ENCODE measurements around the gene PTOV1. TPM values are rescaled to one million over a fixed set of nuclear protein-coding genes. Genes with fewer than 3 reads are reported as not detected.

PTOV1 gene
- 100 to 1,000 TPM; 257 to 260 TPM for total RNA-seq
- 235 TPM for polyA plus RNA-seq (ENCODE audit: insufficient read depth, low read depth, low replicate concordance)
- long read RNA-seq, donor 1, transcript PTOV1-205 (1 exons, 1,880 nt): minor isoform, 22 of 119 reads
- long read RNA-seq, donor 1, transcript PTOV1-212 (13 exons, 1,577 nt): major isoform, 43 of 119 reads
- long read RNA-seq, donor 1, transcript PTOV1-208 (2 exons, 327 nt): minor isoform, 5 of 119 reads
- long read RNA-seq, donor 1, transcript PTOV1-209 (8 exons, 1,716 nt): minor isoform, 5 of 119 reads
- long read RNA-seq, donor 1, partial matches to known transcripts: 30 of 119 reads
- long read RNA-seq, donor 1, other reads (novel, unspliced or antisense): 9 of 119 reads
- long read RNA-seq, donor 2, transcript PTOV1-205 (1 exons, 1,880 nt): minor isoform, 11 of 88 reads
- long read RNA-seq, donor 2, transcript PTOV1-208 (2 exons, 327 nt): minor isoform, 14 of 88 reads
- long read RNA-seq, donor 2, transcript PTOV1-212 (13 exons, 1,577 nt): major isoform, 41 of 88 reads
- long read RNA-seq, donor 2, partial matches to known transcripts: 6 of 88 reads
- long read RNA-seq, donor 2, other reads (novel, unspliced or antisense): 8 of 88 reads

DNA sequence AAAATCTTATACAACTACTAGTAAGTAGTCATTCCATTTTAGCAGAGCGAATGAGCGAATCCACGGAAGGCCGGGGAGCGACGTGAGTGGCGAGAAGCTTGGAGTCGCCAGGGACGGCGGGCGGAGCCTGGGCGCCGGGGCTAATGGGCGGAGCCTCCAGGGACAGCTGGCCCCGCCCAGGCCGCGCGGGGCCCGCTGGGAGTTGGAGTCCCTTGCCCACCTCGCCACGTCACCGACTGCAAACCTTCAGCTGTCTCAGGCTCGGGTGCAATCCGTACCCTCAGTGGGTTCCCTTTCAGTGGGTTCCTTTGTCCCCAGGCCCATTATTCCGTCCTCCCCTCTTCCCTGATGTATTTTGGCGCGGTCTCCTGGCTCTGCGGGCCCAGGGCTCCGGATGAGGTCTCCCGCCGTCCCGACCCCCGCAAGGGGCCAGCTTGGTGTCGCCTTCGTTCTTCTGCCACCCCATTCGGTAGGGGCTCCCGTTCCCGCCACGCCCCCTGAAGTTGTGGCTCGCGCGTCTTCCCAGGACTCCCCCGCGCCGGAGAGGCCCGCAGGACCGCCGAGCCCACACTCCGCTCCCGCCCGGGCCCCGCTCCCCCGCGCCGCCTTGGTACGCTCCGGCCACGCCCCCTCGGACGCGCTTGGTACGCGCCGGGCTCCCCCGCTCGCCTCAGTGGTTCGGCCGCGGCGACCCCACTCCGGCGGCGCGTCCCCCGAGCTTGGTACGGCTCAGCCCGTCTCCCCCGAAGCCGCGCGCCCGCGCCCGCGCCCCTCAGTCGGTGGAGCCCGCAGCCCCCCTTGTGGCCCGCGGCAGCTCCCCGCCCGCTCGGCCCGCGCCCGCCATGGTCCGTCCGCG is at the start of gene PTOV1:
TSS of gene PTOV1 (plus strand) at position 673 of the 856 bp plus-strand sequence.
- peak within 1 kb of the TSS; percentile 78 to 88 for H3K4me3 ChIP-seq
- peak within 1 kb of the TSS; percentile 97 to 100 for H3K27ac ChIP-seq
- peaks cover 21% of the 10 kb centered on the region for H3K4me1 ChIP-seq
- no peaks in the 10 kb centered on the region for H3K27me3 ChIP-seq
- no peaks in the 10 kb centered on the region for H3K36me3 ChIP-seq (ENCODE audit: low read depth, missing control alignments)
- H3K9me3 ChIP-seq: no peaks in the 10 kb centered on the region
- 1 to 2% methylated on average over 20 to 64 of the region's 98 CpGs for WGBS, 2 donors
- DNase-seq: peak; percentile 95
- peak; percentile 15 for TF ChIP-seq POLR2A (IDR thresholded peaks at IDR 0.05)
- TF ChIP-seq, protein P1, sequence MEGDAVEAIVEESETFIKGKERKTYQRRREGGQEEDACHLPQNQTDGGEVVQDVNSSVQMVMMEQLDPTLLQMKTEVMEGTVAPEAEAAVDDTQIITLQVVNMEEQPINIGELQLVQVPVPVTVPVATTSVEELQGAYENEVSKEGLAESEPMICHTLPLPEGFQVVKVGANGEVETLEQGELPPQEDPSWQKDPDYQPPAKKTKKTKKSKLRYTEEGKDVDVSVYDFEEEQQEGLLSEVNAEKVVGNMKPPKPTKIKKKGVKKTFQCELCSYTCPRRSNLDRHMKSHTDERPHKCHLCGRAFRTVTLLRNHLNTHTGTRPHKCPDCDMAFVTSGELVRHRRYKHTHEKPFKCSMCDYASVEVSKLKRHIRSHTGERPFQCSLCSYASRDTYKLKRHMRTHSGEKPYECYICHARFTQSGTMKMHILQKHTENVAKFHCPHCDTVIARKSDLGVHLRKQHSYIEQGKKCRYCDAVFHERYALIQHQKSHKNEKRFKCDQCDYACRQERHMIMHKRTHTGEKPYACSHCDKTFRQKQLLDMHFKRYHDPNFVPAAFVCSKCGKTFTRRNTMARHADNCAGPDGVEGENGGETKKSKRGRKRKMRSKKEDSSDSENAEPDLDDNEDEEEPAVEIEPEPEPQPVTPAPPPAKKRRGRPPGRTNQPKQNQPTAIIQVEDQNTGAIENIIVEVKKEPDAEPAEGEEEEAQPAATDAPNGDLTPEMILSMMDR (IDR thresholded peaks at IDR 0.05): peak in 1 of 3 experiments; percentile 1
- intact Hi-C loops (cut with DNase I; ENCODE audit: low total_unique reads): no loop called here

DNA sequence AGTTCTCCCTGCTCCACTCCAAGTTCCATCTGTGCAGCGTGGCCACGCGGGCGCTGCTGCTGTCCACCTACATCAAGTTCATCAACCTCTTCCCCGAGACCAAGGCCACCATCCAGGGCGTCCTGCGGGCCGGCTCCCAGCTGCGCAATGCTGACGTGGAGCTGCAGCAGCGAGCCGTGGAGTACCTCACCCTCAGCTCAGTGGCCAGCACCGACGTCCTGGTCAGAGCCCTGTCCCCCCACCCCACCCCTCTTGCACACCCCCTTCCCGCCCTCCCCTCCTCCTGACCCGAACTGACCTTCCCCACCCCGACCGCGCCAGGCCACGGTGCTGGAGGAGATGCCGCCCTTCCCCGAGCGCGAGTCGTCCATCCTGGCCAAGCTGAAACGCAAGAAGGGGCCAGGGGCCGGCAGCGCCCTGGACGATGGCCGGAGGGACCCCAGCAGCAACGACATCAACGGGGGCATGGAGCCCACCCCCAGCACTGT is 49.5 kb upstream of the PTOV1 start:
- Histone ChIP-seq H3K4me1 (peaks cover 18% of the 10 kb centered on the region), H3K27me3 (no peaks in the 10 kb centered on the region), H3K27ac (peak overlapping the region; percentile 75 to 77), H3K4me3 (peak overlapping the region; percentile 41 to 48), H3K36me3 (ENCODE audit: low read depth, missing control alignments) (no peaks in the 10 kb centered on the region), H3K9me3 (no peaks in the 10 kb centered on the region)
- intact Hi-C loops (cut with DNase I; ENCODE audit: low total_unique reads): no loop called here
- DNase-seq: no peak
- no peak for TF ChIP-seq POLR2A (IDR thresholded peaks at IDR 0.05)
- 24 to 35% methylated on average over 6 to 30 of the region's 32 CpGs for WGBS, 2 donors

GRCh38 chr19:49801966-49802661 is 48.8 kb upstream of the PTOV1 start:
- peaks cover 18% of the 10 kb centered on the region for H3K4me1 ChIP-seq
- peak; percentile 97 for DNase-seq
- H3K36me3 ChIP-seq (ENCODE audit: low read depth, missing control alignments): no peaks in the 10 kb centered on the region
- WGBS, 2 donors: 19 to 21% methylated on average over 21 to 38 of the region's 38 CpGs
- TF ChIP-seq, protein P1 (IDR thresholded peaks at IDR 0.05): peak; percentile 22 to 42 (median 38)
- no peak for TF ChIP-seq POLR2A (IDR thresholded peaks at IDR 0.05)
- peak overlapping the region; percentile 41 to 48 for H3K4me3 ChIP-seq
- H3K27me3 ChIP-seq: no peaks in the 10 kb centered on the region
- H3K9me3 ChIP-seq: no peaks in the 10 kb centered on the region
- H3K27ac ChIP-seq: peak overlapping the region; percentile 75 to 77
- intact Hi-C loops (cut with DNase I; ENCODE audit: low total_unique reads): no loop called here

DNA sequence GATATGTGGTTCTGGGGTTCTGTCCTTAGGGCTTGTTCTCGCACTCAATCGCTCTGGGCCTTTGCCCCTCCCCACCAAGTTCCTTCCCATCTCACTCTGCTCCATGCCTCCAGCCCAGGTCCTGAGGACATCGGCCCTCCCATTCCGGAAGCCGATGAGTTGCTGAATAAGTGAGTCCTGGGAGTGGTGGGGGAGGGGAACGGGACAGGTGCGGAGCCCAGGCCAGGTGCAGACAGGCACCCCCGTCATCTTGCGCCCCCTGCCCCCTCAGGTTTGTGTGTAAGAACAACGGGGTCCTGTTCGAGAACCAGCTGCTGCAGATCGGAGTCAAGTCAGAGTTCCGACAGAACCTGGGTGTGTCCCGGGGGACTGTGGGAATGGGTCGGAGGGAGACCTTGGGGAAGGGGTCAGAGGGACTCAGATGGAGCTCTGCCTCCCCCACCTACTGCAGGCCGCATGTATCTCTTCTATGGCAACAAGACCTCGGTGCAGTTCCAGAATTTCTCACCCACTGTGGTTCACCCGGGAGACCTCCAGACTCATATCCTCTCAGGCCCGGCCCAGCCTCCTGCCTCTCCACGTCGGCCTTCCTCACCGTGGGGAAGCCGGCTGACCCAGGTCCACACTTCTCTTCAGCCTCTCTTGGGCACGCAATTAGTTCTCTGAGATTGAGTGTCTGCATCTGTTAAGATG is 48.0 kb upstream of the PTOV1 start:
- WGBS, 2 donors: 41 to 58% methylated on average over 13 to 24 of the region's 24 CpGs
- Histone ChIP-seq H3K4me1 (peaks cover 19% of the 10 kb centered on the region), H3K27ac (peak overlapping the region; percentile 75 to 77), H3K4me3 (peak overlapping the region; percentile 41 to 48), H3K9me3 (no peaks in the 10 kb centered on the region), H3K27me3 (no peaks in the 10 kb centered on the region), H3K36me3 (ENCODE audit: low read depth, missing control alignments) (no peaks in the 10 kb centered on the region)
- no peak for DNase-seq
- TF ChIP-seq POLR2A (IDR thresholded peaks at IDR 0.05): no peak
- TF ChIP-seq, protein P1 (IDR thresholded peaks at IDR 0.05): no peak
- intact Hi-C loops (cut with DNase I; ENCODE audit: low total_unique reads): no loop called here

Measured in testis (tissue), 5 donors.